Measurements from ENCODE around the gene OAS1. TPM values are rescaled to one million over a fixed set of nuclear protein-coding genes. Genes with fewer than 3 reads are reported as not detected.

The OAS1 gene
- total RNA-seq, 1 experiment from 2014 or later: 1.5 TPM

GRCh38 chr12:112961536-112961935, 54.8 kb downstream of the OAS1 start:
- TF ChIP-seq CTCF (IDR thresholded peaks at IDR 0.05; ENCODE audit: unreplicated experiment): no peak
- intact Hi-C loops (cut with micrococcal nuclease): no loop called here
- Mint-ChIP-seq H3K9me3 (ENCODE audit: unreplicated experiment) (peaks cover 23% of the 10 kb centered on the region), H3K27ac (ENCODE audit: low read depth, unreplicated experiment) (no peak overlapping the region), H3K4me1 (ENCODE audit: insufficient read depth, unreplicated experiment) (no peaks in the 10 kb centered on the region), H3K4me3 (ENCODE audit: unreplicated experiment) (no peak overlapping the region), H3K27me3 (ENCODE audit: insufficient read depth, unreplicated experiment) (no peaks in the 10 kb centered on the region), H3K36me3 (ENCODE audit: insufficient read depth, unreplicated experiment) (peaks cover 9% of the 10 kb centered on the region)
- DNase-seq (ENCODE audit: unreplicated experiment): no peak
- POLR2A ChIA-PET: no interaction called here
- no TSS peak for BruUV-seq (replicated peaks)
- CTCF ChIA-PET: no interaction called here

GRCh38 chr12:112962561-112962960, 55.8 kb downstream of the OAS1 start:
- no peaks in the 10 kb centered on the region for H3K4me1 Mint-ChIP-seq (ENCODE audit: insufficient read depth, unreplicated experiment)
- H3K9me3 Mint-ChIP-seq (ENCODE audit: unreplicated experiment): peaks cover 15% of the 10 kb centered on the region
- no peak for TF ChIP-seq CTCF (IDR thresholded peaks at IDR 0.05; ENCODE audit: unreplicated experiment)
- DNase-seq (ENCODE audit: unreplicated experiment): no peak
- BruUV-seq (replicated peaks): no TSS peak
- intact Hi-C loops (cut with micrococcal nuclease): no loop called here
- H3K27ac Mint-ChIP-seq (ENCODE audit: low read depth, unreplicated experiment): no peak overlapping the region
- POLR2A ChIA-PET: no interaction called here
- peaks cover 9% of the 10 kb centered on the region for H3K36me3 Mint-ChIP-seq (ENCODE audit: insufficient read depth, unreplicated experiment)
- H3K27me3 Mint-ChIP-seq (ENCODE audit: insufficient read depth, unreplicated experiment): no peaks in the 10 kb centered on the region
- CTCF ChIA-PET: interaction anchor here (0.9 to 1.9 kb wide), 3 partner anchors 30 to 86 kb away, joined by 3 to 6 read pairs (median 4); no protein-coding TSS in a partner anchor
- no peak overlapping the region for H3K4me3 Mint-ChIP-seq (ENCODE audit: unreplicated experiment)

GRCh38 chr12:112963227-112963861, 56.6 kb downstream of the OAS1 start:
- no peak overlapping the region for H3K27ac Mint-ChIP-seq (ENCODE audit: low read depth, unreplicated experiment)
- H3K36me3 Mint-ChIP-seq (ENCODE audit: insufficient read depth, unreplicated experiment): peaks cover 9% of the 10 kb centered on the region
- no peaks in the 10 kb centered on the region for H3K4me1 Mint-ChIP-seq (ENCODE audit: insufficient read depth, unreplicated experiment)
- POLR2A ChIA-PET: no interaction called here
- BruUV-seq (replicated peaks): no TSS peak
- TF ChIP-seq CTCF (IDR thresholded peaks at IDR 0.05; ENCODE audit: unreplicated experiment): no peak
- intact Hi-C loops (cut with micrococcal nuclease): no loop called here
- DNase-seq (ENCODE audit: unreplicated experiment): no peak
- H3K9me3 Mint-ChIP-seq (ENCODE audit: unreplicated experiment): peaks cover 8% of the 10 kb centered on the region
- CTCF ChIA-PET: interaction anchor here (1.9 kb wide), 1 partner anchor 30 kb away, joined by 6 read pairs; no protein-coding TSS in a partner anchor
- no peaks in the 10 kb centered on the region for H3K27me3 Mint-ChIP-seq (ENCODE audit: insufficient read depth, unreplicated experiment)
- no peak overlapping the region for H3K4me3 Mint-ChIP-seq (ENCODE audit: unreplicated experiment)

- ChIA-PET CTCF (interaction anchor here (1.0 to 1.9 kb wide), 2 partner anchors 29 kb away, joined by 4 to 6 read pairs; no protein-coding TSS in a partner anchor), POLR2A (interaction anchor here (0.9 kb wide), 1 partner anchor 77 kb away, joined by 3 read pairs; no protein-coding TSS in a partner anchor)
- Mint-ChIP-seq H3K27ac (ENCODE audit: low read depth, unreplicated experiment) (no peak overlapping the region), H3K9me3 (ENCODE audit: unreplicated experiment) (peaks cover 7% of the 10 kb centered on the region), H3K4me1 (ENCODE audit: insufficient read depth, unreplicated experiment) (no peaks in the 10 kb centered on the region), H3K36me3 (ENCODE audit: insufficient read depth, unreplicated experiment) (peaks cover 9% of the 10 kb centered on the region), H3K4me3 (ENCODE audit: unreplicated experiment) (no peak overlapping the region), H3K27me3 (ENCODE audit: insufficient read depth, unreplicated experiment) (no peaks in the 10 kb centered on the region)
- no peak for DNase-seq (ENCODE audit: unreplicated experiment)
- intact Hi-C loops (cut with micrococcal nuclease): no loop called here
- BruUV-seq (replicated peaks): no TSS peak
- TF ChIP-seq CTCF (IDR thresholded peaks at IDR 0.05; ENCODE audit: unreplicated experiment): no peak
These were observed 57.4 kb downstream of the OAS1 start for GRCh38 chr12:112964067-112964670.

Data from MCF 10A (cell line).